ENCODE data around the gene MECP2.

MECP2 gene

GRCh38 chrX:154030715-154031305 lies 66.7 kb downstream of the MECP2 start:
- DNase-seq, result no peak

GRCh38 chrX:154030266-154030665 lies 67.3 kb downstream of the MECP2 start:
- no peak for DNase-seq

GRCh38 chrX:154029439-154029838 lies 68.1 kb downstream of the MECP2 start:
- no peak for DNase-seq

- DNase-seq, result no peak
Observed at GRCh38 chrX:154028502-154029184, 68.9 kb downstream of the MECP2 start.

GRCh38 chrX:154027986-154028385 lies 69.5 kb downstream of the MECP2 start:
- no peak for DNase-seq

- DNase-seq, result no peak
Observed at GRCh38 chrX:154027022-154027402, 70.5 kb downstream of the MECP2 start.

- DNase-seq, result no peak
Observed at GRCh38 chrX:154026136-154027021, 71.1 kb downstream of the MECP2 start.

- no peak for DNase-seq
Observed at GRCh38 chrX:154025230-154025629, 72.3 kb downstream of the MECP2 start.

- no peak for DNase-seq
Observed at GRCh38 chrX:154024271-154024670, 73.2 kb downstream of the MECP2 start.

GRCh38 chrX:154023276-154024000 lies 74.1 kb downstream of the MECP2 start:
- DNase-seq, result no peak

- no peak for DNase-seq
Observed at GRCh38 chrX:154022108-154022507, 75.4 kb downstream of the MECP2 start.

GRCh38 chrX:154021131-154021611 lies 76.3 kb downstream of the MECP2 start:
- DNase-seq, result no peak

- DNase-seq, result no peak
Observed at GRCh38 chrX:154020536-154021115, 76.9 kb downstream of the MECP2 start.

- peak; percentile 47 for DNase-seq
Observed at GRCh38 chrX:154019633-154020528, 77.6 kb downstream of the MECP2 start, which contains the start of gene IRAK1. Gene IRAK1 (minus strand): TSS chrX:154019902. CDS start chrX:154019812, 90 bp downstream.

GRCh38 chrX:154019061-154019621 lies 78.4 kb downstream of the MECP2 start:
- DNase-seq, result no peak

- DNase-seq, result no peak
Observed at GRCh38 chrX:154018518-154019060, 78.9 kb downstream of the MECP2 start.

- DNase-seq, result no peak
Observed at GRCh38 chrX:154017766-154018517, 79.6 kb downstream of the MECP2 start.

GRCh38 chrX:154016366-154017076 lies 81.0 kb downstream of the MECP2 start:
- no peak for DNase-seq
